NAMALWA (cell line): ENCODE measurements around the gene KDM6B.
A peak's percentile ranks its signal among the peaks of the same experiment; 100 is the strongest.

Experiments used
- DNase-seq: peaks from one replicate; pipeline ENCODE4 v3.0.0-alpha.2; 2015; ENCODE audit warnings: low spot score

The KDM6B gene

DNA sequence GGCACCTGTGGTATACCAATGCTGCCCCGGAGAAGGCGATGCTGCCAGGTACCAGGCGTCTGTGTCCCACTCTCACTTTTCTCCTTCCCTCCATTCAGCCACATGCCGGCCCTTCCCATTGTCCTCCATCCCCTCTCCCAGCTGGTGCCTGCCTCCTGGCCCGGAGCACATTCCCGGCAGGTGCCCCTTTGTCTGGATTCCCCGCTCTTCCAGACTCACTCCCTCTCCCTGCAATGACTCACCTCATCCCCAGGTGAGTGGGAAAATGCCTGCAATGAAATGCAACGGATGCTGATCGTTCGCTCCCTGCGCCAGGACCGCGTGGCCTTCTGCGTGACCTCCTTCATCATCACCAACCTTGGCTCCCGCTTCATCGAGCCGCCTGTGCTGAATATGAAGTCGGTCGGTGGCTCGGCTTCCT is 10.4 kb upstream of the KDM6B start:
- no peak for DNase-seq

DNA sequence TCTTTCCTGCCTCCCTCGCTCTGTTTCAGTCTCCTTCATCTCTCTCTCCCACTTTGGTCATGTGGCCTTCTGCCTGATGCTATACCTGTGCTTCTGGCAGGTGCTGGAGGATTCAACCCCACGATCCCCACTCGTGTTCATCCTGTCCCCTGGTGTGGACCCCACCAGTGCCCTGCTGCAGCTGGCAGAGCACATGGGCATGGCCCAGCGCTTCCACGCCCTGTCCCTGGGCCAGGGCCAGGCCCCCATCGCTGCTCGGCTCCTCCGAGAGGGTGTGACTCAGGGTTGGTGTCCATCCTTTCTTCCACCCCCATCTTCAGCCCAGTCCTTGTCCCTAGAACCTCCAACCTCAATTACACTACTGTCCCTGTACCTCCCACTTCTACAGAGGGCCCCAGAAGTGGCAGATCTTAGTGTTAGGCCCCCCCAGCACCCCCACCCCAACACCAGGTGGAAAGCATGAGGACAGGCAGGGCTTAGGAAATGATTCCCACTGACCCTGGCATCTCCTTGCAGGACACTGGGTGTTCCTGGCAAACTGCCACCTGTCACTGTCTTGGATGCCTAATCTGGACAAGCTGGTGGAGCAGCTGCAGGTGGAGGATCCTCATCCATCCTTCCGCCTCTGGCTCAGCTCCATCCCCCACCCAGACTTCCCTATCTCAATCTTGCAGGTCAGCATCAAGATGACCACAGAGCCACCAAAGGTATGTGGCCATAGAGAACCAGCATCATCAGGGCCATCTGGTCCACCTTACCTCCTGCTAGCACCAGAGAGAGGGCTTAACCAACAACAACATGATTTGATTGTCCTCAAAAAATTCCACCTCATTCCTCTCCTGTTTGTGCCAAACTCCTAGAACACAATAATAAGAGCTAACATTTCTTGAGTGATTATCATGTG is 9.7 kb upstream of the KDM6B start:
- no peak for DNase-seq

DNA sequence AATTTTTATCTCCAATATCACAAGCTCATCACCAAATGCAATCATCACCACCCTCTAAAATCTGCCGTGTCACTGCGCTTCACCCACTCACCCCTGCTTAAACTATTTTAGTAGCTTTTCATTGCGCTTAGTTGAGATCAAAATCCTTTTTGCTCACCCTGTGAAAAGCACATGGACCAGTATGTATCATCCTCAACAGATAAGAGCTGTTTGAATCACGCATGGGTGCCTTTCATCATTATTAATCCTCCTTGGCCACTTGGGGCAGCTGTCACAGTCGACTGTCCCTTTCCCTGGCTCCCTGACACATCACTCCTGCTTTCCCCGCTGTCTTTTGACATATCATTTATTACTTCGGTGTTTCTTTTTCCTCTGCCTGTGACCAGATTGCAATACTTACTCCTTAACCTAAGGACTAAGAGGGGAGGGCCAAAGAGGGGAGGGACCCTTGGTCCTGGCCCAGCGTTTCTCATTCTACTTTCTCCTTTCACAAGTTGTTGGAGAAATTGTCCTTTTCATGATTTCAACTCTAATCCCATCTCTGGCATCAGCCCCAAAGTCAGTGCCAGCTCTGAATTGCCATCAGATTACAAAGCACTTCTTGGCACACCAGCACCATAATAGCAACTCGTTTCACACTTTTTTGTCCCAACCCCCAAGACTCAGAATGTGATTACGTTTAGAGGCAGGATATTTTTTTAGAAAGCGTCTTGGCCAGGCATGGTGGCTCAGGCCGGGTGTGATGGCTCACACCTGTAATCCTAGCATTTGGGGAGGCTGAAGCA is 8.6 kb upstream of the KDM6B start:
- no peak for DNase-seq

DNA sequence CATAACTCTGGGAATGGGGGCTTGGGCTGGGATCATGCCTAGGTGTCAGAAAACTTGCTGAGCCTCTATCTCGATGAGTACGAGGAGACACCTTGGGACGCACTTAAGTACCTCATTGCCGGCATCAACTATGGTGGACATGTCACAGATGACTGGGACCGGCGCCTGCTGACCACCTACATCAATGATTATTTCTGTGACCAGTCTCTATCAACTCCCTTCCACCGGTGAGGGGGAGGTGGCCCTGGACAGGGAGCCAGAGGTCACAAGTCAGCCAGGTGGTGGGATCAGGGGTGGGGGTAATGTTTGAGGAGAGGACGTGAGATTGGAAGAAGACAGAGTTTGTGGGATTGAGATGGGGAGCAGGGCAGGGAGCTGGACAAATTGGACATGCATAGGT is 3.4 kb upstream of the KDM6B start:
- no peak for DNase-seq

DNA sequence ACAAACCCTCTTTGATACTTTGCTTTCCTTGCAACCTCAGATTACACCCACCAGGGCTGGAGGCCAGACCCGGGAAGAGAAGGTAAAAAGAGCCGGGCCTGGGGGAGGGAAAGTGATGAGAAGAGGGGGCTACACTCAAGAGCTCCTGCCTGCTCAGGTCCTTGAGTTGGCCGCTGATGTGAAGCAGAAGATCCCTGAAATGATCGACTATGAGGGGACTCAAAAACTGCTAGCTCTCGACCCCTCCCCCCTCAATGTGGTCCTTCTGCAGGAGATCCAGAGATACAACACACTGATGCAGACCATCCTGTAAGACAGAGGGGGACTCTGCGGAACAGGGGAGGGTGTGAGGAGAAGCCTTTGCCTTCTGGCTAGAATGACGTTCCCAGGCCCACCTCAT is 2.8 kb upstream of the KDM6B start:
- no peak for DNase-seq

DNA sequence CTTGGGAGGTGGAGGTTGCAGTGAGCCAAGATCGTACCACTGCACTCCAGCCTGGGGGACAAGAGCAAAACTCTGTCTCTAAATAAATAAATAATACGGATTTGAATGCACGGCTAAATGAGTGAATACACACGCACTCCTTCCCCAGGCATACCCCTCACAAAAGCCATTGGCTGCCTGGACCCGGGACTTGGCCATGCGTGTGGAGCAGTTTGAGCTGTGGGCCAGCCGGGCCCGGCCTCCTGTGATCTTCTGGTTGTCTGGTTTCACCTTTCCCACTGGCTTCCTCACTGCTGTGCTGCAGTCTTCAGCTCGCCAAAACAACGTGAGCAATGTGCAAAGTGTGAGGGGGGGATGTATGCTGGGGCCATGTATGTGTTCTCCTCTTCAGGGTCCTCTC is 1.6 kb upstream of the KDM6B start:
- no peak for DNase-seq

DNA sequence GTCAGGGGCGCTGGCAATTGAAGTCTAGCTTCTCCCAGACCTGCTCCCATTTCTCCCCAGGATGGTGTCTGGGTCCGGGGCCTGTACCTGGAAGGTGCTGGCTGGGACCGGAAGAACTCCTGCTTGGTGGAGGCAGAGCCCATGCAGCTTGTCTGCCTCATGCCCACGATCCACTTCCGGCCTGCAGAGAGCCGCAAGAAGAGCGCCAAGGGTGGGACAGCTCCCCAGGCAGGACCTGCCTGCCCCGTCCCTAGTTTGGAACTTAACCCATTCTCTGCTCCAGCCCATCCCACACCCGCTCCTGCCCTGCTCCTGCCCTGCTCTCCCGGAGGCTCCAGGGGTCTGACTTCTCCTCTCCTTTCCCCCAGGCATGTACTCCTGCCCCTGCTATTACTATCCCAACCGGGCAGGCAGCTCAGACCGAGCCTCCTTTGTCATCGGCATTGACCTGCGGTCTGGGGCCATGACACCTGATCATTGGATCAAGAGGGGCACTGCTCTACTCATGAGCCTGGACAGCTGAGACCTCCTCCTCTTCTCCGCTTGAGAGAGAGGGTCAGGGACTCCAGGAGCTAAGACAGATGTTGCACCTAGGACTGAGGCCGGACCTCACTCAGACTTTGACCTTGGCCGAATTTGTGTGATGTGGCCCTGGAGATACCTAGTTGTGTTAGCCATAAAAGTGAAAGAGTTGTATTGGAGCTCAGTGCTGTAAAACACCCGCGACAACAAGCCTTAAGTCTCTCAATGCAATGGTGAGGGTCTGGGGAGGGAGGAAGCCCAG is 814 bp upstream of the KDM6B start:
- DNase-seq = no peak

DNA sequence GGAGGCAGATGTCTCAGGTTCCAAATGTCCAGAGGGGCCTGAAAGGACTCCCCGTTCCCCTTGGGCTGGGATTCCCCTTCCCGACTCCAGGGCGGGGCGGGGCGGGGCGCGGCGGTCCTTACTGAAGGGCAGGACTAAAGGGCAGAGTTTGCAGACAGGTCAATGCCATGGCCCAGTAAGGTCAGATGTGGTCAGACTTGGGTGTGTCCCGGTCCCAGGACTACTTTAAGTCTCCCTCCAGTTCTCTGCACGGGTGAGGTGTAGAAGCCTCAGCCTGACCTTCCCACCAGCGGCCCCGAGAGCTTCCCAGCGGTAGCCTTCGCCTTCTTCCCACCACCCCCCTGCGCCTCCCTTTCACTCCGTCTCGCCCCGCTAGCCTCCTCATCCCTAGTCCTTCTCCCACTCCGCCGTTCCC is 532 bp downstream of the KDM6B start:
- no peak for DNase-seq

DNA sequence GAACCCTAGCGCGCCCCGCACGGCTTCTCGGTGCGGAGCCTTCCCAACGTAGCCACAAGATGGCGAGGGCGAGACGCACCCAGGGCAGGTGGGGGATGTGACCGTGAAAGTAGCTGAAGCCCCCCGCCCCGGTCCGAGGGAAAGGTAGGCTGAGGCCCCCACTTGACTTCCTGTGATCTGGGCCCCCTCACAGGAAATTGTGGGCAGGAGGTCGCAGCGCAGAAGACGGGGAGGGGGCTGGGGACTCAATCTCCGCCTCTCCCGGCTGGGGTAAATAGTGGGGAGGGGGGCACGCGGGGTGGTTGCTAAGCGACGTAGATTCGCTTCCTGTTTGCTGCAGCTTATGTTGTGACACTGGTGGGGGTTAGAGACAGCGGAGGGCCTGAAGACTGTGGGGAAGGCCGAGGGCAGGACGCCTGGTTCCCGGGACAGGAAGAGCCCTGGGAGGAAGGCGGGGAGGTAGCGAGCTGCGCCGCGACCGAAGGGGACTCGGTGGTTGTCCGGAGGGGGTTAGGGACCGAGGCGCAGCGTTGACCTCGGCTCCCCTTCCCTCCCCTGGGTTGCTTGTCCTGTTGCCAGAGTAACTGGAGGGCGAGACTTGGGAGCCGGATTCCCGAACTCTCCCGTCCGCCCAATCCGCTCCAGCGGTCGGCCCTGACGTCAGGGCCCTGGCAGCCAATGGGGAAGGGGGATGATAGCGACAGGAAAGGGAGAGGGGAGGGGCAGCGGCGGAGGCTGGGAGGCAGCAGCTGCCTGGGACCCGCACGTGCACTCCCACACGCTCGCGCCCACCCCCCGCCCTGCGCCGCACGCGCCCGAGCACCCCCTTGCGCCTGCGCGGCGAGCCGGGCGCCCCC is 1.2 kb downstream of the KDM6B start:
- peak; percentile 92 for DNase-seq

DNA sequence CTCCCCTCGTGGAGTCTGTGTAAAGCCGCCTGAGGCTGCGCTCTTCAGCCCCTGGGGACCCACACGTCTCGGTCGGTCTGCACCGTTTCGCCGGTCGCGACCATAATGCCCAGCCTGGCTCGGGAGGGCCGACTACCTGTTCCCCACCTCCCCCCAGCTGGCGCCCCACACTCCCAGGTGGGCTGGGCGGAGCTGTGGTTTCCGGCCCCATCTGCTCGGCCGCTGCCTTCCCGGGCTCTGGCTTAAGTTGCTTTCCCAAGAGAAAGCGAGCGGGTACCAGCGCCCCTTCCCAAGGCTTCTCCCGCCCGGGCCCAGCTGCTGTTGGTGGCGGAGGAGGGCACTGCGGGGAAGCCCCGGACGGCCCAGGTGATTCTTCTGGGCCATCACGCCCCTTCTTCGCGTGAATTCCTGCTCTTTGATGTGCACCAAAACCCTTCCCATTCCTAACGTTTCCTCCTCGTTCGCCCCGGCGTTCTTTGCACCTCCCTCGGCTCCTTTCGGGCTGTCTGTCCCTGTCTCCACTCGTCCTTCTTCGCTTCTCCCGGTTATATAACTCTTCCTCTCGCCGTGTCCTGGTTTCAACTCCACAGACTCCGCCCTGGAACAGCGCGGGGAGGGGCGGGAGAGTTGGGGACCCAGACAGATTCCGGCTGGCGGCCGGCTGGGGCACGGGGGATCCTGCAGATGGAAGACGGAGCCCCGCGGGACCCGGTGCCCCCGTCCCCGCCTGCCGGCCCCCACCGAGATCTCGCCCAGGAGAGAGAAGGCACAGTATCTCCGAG is 2.0 kb downstream of the KDM6B start:
- no peak for DNase-seq

DNA sequence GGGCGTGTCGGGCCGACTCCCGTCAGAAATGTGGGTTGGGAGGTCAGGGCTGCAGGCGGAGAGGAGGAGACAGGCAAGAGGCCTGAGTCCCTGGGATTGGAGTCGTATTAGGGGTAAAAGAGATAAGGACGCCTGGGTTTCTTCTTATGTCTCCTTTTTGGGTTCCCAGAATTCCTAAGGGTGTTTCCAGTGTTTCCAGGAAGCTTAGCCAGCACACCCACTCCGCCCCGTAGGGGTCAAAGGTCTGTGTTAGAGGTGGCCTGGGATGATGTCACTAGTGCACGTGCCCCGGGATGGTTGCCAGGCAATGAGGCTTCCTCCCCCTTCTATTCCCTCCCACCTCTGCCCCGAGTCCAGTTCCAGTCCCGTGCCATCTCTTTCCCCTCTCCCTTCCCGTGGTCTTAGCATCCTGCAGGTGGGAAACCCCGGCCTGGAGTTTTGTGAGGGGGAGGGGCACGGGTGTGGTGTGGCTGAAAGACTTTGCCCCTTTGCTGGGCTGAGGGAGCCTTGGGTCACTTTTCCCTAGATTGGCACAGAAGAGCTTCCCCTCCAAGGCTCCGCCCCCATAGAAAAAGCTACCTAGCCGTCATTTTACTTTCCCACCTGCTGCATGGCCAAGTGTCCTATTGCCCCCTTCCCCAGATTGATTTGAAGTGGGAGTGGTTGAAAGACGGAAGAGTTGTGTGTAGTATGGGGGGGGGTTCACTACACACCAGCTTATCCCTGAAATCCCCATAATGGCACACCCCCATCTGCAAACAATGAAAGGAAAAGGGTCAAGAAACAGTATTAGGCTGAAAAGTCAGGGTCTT is 2.8 kb downstream of the KDM6B start:
- DNase-seq = peak; percentile 86

DNA sequence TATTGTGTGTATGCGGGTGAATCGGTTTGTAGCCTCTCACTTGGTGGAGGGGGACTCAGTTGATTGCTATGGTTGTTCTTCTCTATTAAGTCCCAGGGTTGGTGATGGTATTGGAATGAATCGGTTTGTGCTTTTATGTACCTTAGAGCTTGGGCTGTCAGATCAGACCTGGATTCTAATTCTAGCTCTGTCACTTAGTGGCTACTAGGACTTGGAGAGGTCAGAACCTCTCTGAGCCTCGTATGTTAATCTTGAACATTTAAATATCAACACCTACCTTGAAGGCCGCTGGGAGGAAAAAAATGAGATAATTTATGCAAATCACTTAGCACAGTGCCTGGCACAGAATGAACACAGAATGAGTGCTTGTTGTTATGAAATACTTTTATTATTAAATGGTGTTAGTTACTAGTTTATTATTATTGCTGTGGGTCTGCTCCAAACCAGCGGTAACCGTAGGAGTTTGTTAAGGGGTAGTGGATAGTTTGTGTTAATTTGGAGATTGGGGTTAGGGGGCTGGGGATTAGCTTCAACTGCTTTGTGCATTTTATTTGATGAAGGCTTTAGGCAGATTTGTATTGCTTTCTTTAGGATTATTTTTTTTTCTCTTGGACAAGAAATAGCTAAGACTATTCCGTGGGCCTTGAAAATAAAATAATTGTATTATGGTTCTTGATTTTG is 3.5 kb downstream of the KDM6B start:
- DNase-seq = peak; percentile 69

DNA sequence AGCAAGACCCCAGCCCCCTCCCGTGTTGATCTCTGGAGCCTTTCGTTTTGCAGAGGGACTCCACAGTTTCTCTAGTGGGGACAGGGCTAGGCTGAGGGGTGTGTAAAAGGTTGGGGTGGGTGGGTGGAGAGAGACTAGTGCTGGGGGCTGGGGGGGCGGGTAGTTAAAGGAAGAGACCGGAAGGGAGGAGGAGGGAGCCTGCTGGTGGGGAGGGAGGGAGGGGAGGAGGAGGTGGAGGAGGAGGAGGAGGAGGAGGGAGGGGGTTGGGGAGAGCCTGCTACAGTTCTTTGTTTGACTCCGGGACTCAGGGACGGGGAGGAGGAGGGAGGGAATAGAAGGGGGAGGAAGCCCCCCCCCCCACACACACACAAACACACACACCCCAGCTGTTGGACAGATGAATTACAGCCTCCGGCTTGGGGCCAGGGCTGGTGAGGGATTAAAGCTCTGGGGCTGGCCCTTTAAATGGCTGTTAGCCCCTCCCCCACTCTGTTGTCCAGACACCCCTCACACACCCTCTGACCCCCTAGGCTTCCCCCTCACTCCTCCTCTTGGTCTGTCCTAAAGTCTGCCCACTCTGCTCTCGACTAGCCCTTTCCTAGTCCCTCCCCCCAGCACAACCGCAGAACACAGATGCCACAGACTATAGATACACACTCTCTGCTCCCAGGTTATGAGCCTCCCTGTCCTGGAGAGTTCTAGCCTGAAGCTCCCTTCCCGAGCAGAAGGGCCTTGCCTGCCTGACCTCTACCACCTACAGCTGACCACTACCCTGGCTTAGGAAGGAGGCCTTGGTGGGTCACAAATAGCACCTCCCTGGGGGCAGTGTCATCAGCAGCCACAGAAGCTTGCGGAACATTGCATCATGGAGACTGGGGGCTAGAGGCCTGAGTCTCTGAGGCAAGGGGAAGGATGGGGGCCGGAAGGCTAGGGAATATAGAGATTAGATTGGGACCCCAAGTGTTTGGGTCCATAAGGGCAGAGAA is 4.4 kb downstream of the KDM6B start:
- DNase-seq = peak; percentile 65

DNA sequence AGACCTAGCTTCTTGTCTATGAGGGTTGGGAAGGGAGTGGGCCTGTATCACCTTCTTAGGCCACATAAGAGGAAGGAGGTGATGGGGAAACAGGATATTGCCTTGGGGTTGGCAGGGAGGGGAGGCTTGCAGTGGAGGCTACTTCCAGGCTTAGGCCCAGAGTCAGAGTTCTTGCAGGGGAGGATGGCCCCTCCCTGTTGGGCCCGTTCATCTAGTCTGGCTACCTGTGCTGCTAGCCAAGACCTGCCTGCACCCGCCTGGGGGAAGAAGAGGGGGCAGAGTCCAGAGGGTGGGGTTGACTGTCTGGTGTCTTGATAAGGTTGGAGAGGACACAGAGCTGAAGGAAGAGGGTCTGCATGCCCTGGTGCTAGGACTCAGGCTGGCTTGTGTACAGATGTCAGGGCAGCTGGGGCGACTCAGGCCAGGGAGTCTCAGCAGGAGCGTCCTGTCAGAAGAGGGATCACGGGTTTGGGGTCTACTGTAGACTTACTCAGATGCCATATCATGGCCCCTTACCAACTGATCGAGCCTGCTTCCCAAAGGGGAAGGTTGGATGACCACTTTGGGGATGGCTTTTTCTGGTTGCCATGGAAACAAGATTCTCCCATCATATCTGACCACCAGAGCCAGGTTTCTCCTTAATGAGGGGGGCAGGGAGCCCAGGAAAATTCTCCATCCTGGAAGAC is 5.3 kb downstream of the KDM6B start:
- no peak for DNase-seq

DNA sequence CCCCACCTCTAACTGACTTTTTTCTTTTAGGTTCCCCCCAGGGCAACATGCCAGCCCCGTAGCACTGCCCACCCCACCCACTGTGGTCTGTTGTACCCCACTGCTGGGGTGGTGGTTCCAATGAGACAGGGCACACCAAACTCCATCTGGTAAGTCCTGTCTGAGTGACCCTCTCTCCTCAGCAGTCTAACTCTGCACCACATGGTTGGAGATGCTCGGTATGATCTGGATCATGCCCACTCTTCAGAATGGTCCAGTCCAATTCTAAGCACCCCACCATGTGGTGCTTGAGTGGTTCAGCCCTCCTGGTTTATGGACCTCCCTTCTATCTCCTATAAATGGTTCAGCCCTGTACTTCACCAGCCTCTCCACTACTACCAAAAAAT is 5.9 kb downstream of the KDM6B start:
- DNase-seq = peak; percentile 66

DNA sequence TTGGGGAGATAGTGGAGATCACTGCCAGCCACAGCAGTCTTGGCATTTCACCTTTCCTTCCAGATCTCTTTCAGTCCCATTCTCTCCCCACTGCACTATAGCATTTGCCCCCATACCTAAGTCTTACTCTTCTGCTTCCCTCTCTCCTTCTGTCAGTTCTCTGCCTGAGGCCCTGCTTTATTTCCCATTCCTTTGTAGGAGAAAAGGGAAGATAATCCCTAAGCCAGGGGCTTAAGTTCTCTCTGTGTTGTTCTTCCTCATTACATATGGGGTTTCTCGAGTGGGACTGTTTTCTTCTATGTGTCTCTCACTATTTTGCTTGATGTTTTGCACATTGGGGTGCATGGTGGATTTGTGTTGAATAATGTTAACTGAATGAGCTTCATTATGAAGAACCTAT is 6.4 kb downstream of the KDM6B start:
- DNase-seq = no peak

DNA sequence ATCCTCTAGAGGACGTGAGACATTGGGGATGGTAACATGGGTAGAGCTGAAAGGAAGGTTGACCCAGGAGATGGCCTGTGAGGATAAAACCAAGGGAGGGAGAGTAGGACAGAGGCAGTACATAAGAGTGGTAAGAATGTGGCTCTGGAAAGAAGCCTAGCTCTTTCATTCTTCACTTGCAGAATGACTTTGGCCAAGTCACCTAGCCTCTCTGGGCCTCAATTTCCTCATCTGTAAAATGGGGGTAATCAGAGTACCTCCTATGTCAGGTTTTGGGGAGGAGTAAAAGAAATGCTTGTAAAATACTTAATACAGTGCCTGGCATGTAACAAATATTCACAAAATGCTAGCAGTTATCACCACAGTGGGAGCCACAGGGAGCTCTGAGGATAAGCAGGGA is 6.9 kb downstream of the KDM6B start:
- peak; percentile 25 for DNase-seq
